Measurements from ENCODE around the gene CPT1A. TPM values are rescaled to one million over a fixed set of nuclear protein-coding genes. Genes with fewer than 3 reads are reported as not detected.

CPT1A gene
- total RNA-seq, 1 donor from 2014 or later, result 4.1 TPM

GRCh38 chr11:68818181-68818580 is 23.5 kb downstream of the CPT1A start:
- Mint-ChIP-seq H3K4me3 (ENCODE audit: unreplicated experiment) (no peak overlapping the region), H3K4me1 (ENCODE audit: low read depth, unreplicated experiment) (no peaks in the 10 kb centered on the region), H3K27me3 (ENCODE audit: unreplicated experiment) (peaks cover 5% of the 10 kb centered on the region), H3K27ac (ENCODE audit: unreplicated experiment) (no peak overlapping the region), H3K36me3 (ENCODE audit: unreplicated experiment) (no peaks in the 10 kb centered on the region), H3K9me3 (ENCODE audit: unreplicated experiment) (peaks cover 2% of the 10 kb centered on the region)
- no peak for TF ChIP-seq CTCF (IDR thresholded peaks at IDR 0.05; ENCODE audit: partially characterized antibody, unreplicated experiment)
- no peak for DNase-seq

- Mint-ChIP-seq H3K27me3 (ENCODE audit: unreplicated experiment) (peaks cover 5% of the 10 kb centered on the region), H3K4me3 (ENCODE audit: unreplicated experiment) (no peak overlapping the region), H3K36me3 (ENCODE audit: unreplicated experiment) (no peaks in the 10 kb centered on the region), H3K27ac (ENCODE audit: unreplicated experiment) (no peak overlapping the region), H3K9me3 (ENCODE audit: unreplicated experiment) (peaks cover 2% of the 10 kb centered on the region), H3K4me1 (ENCODE audit: low read depth, unreplicated experiment) (no peaks in the 10 kb centered on the region)
- DNase-seq, result no peak
- no peak for TF ChIP-seq CTCF (IDR thresholded peaks at IDR 0.05; ENCODE audit: partially characterized antibody, unreplicated experiment)
Measured at GRCh38 chr11:68817554-68817953, 24.2 kb downstream of the CPT1A start.

GRCh38 chr11:68816917-68817419 is 24.7 kb downstream of the CPT1A start:
- no peak overlapping the region for H3K4me3 Mint-ChIP-seq (ENCODE audit: unreplicated experiment)
- TF ChIP-seq CTCF (IDR thresholded peaks at IDR 0.05; ENCODE audit: partially characterized antibody, unreplicated experiment), result no peak
- H3K36me3 Mint-ChIP-seq (ENCODE audit: unreplicated experiment), result no peaks in the 10 kb centered on the region
- H3K27me3 Mint-ChIP-seq (ENCODE audit: unreplicated experiment), result peaks cover 5% of the 10 kb centered on the region
- peaks cover 2% of the 10 kb centered on the region for H3K9me3 Mint-ChIP-seq (ENCODE audit: unreplicated experiment)
- no peak overlapping the region for H3K27ac Mint-ChIP-seq (ENCODE audit: unreplicated experiment)
- DNase-seq, result no peak
- H3K4me1 Mint-ChIP-seq (ENCODE audit: low read depth, unreplicated experiment), result no peaks in the 10 kb centered on the region

- TF ChIP-seq CTCF (IDR thresholded peaks at IDR 0.05; ENCODE audit: partially characterized antibody, unreplicated experiment), result no peak
- Mint-ChIP-seq H3K27ac (ENCODE audit: unreplicated experiment) (no peak overlapping the region), H3K36me3 (ENCODE audit: unreplicated experiment) (no peaks in the 10 kb centered on the region), H3K4me3 (ENCODE audit: unreplicated experiment) (no peak overlapping the region), H3K4me1 (ENCODE audit: low read depth, unreplicated experiment) (no peaks in the 10 kb centered on the region), H3K27me3 (ENCODE audit: unreplicated experiment) (peaks cover 5% of the 10 kb centered on the region), H3K9me3 (ENCODE audit: unreplicated experiment) (peaks cover 2% of the 10 kb centered on the region)
- no peak for DNase-seq
Measured at GRCh38 chr11:68816251-68816776, 25.4 kb downstream of the CPT1A start.

GRCh38 chr11:68813773-68814172 is 27.9 kb downstream of the CPT1A start:
- no peak for TF ChIP-seq CTCF (IDR thresholded peaks at IDR 0.05; ENCODE audit: partially characterized antibody, unreplicated experiment)
- Mint-ChIP-seq H3K4me3 (ENCODE audit: unreplicated experiment) (no peak overlapping the region), H3K36me3 (ENCODE audit: unreplicated experiment) (no peaks in the 10 kb centered on the region), H3K27me3 (ENCODE audit: unreplicated experiment) (peaks cover 5% of the 10 kb centered on the region), H3K9me3 (ENCODE audit: unreplicated experiment) (peaks cover 2% of the 10 kb centered on the region), H3K4me1 (ENCODE audit: low read depth, unreplicated experiment) (no peaks in the 10 kb centered on the region), H3K27ac (ENCODE audit: unreplicated experiment) (no peak overlapping the region)
- no peak for DNase-seq
